ENCODE measurements around the gene ENTHD1. TPM values are rescaled to one million over a fixed set of nuclear protein-coding genes. Genes with fewer than 3 reads are reported as not detected.
"Not testable (repeated sequence)": the region's sequence is repeated elsewhere in the genome, so short reads cannot be mapped to it uniquely, and the experiment has no call there.

The ENTHD1 gene
- total RNA-seq, 4 donors from 2014 or later, result 0.42 to 3.3 (median 1.8) TPM

- no peaks in the 10 kb centered on the region for H3K27me3 ChIP-seq
- H3K27ac ChIP-seq, result no peak overlapping the region
- no peak for TF ChIP-seq POLR2A (IDR thresholded peaks at IDR 0.05)
- TF ChIP-seq CTCF (IDR thresholded peaks at IDR 0.05), result no peak
- no peak for TF ChIP-seq EP300 (IDR thresholded peaks at IDR 0.05)
- no peak overlapping the region for H3K4me3 ChIP-seq
- H3K4me1 ChIP-seq, result peaks cover 0 to 12% (median 2%) of the 10 kb centered on the region in 4 donors
- no peaks in the 10 kb centered on the region for H3K9me3 ChIP-seq
- no peak for DNase-seq (ENCODE audit: low spot score in 2 of 2)
- 65 to 69% methylated on average over 7 of the region's 7 CpGs for WGBS, 2 donors
- H3K36me3 ChIP-seq, result no peaks in the 10 kb centered on the region
These were observed 1.1 kb upstream of the ENTHD1 start for GRCh38 chr22:39894554-39895092.

- H3K4me1 ChIP-seq; H3K27ac ChIP-seq; DNase-seq (ENCODE audit: low spot score in 2 of 2); H3K9me3 ChIP-seq; H3K27me3 ChIP-seq; H3K4me3 ChIP-seq; H3K36me3 ChIP-seq: not testable (repeated sequence)
- WGBS, 2 donors, result 94 to 98% methylated on average over 3 of the region's 3 CpGs
These were observed 3.6 kb downstream of the ENTHD1 start for GRCh38 chr22:39889924-39890323.

- H3K4me3 ChIP-seq, result no peak overlapping the region
- no peaks in the 10 kb centered on the region for H3K9me3 ChIP-seq
- H3K27ac ChIP-seq, result no peak overlapping the region
- no peaks in the 10 kb centered on the region for H3K4me1 ChIP-seq
- no peaks in the 10 kb centered on the region for H3K36me3 ChIP-seq
- no peak for DNase-seq (ENCODE audit: low spot score in 2 of 2)
- H3K27me3 ChIP-seq, result no peaks in the 10 kb centered on the region
- TF ChIP-seq EP300 (IDR thresholded peaks at IDR 0.05) (no peak), CTCF (IDR thresholded peaks at IDR 0.05) (no peak), POLR2A (IDR thresholded peaks at IDR 0.05) (no peak)
- WGBS, 2 donors, result 82 to 92% methylated on average over 1 of the region's 1 CpG
These were observed 10.5 kb downstream of the ENTHD1 start for GRCh38 chr22:39883057-39883456.

- Histone ChIP-seq H3K9me3 (no peaks in the 10 kb centered on the region), H3K4me1 (no peaks in the 10 kb centered on the region), H3K27me3 (no peaks in the 10 kb centered on the region), H3K4me3 (no peak overlapping the region), H3K36me3 (no peaks in the 10 kb centered on the region), H3K27ac (no peak overlapping the region)
- DNase-seq (ENCODE audit: low spot score in 2 of 2), result no peak
- no peak for TF ChIP-seq EP300 (IDR thresholded peaks at IDR 0.05)
- no peak for TF ChIP-seq CTCF (IDR thresholded peaks at IDR 0.05)
- no peak for TF ChIP-seq POLR2A (IDR thresholded peaks at IDR 0.05)
These were observed 12.8 kb downstream of the ENTHD1 start for GRCh38 chr22:39880722-39881121.

GRCh38 chr22:39877079-39877845 lies 16.3 kb downstream of the ENTHD1 start:
- Histone ChIP-seq H3K4me3 (no peak overlapping the region), H3K9me3 (no peaks in the 10 kb centered on the region), H3K27me3 (no peaks in the 10 kb centered on the region), H3K27ac (no peak overlapping the region), H3K36me3 (no peaks in the 10 kb centered on the region), H3K4me1 (no peaks in the 10 kb centered on the region)
- DNase-seq (ENCODE audit: low spot score in 2 of 2), result no peak
- no peak for TF ChIP-seq POLR2A (IDR thresholded peaks at IDR 0.05)
- TF ChIP-seq EP300 (IDR thresholded peaks at IDR 0.05), result no peak
- TF ChIP-seq CTCF (IDR thresholded peaks at IDR 0.05), result no peak
- WGBS, 2 donors, result 52 to 63% methylated on average over 6 of the region's 6 CpGs

- not testable (repeated sequence) for H3K36me3 ChIP-seq; DNase-seq (ENCODE audit: low spot score in 2 of 2); H3K27me3 ChIP-seq; H3K9me3 ChIP-seq; H3K27ac ChIP-seq; H3K4me3 ChIP-seq; H3K4me1 ChIP-seq
- 89 to 94% methylated on average over 41 to 42 of the region's 42 CpGs for WGBS, 2 donors
These were observed 18.2 kb downstream of the ENTHD1 start for GRCh38 chr22:39875176-39875885.

Data from tibial nerve (tissue), 4 donors.